HUES6 (cell line): ENCODE measurements around the gene ANKRD12.
"Not testable (repeated sequence)": the region's sequence is repeated elsewhere in the genome, so short reads cannot be mapped to it uniquely, and the experiment has no call there.

Source experiments
- H3K27ac ChIP-seq: 2 replicates; pipeline ENCODE4 v1.7.0; 2013; ENCODE audit warnings: low read depth, mild to moderate bottlenecking, low read length, inconsistent platforms
- H3K27me3 ChIP-seq: 2 replicates; pipeline ENCODE4 v1.6.1; 2013; ENCODE audit warnings: low read length; ENCODE audit not compliant: control insufficient read depth, insufficient read depth
- H3K36me3 ChIP-seq: 2 replicates; pipeline ENCODE4 v1.6.1; 2013; ENCODE audit warnings: low read length; ENCODE audit not compliant: control insufficient read depth, insufficient read depth
- H3K4me1 ChIP-seq: 2 replicates; pipeline ENCODE4 v1.6.1; 2013; ENCODE audit warnings: low read length; ENCODE audit not compliant: control insufficient read depth, insufficient read depth
- H3K4me3 ChIP-seq: 2 replicates; pipeline ENCODE4 v1.5.1; 2013; ENCODE audit warnings: low read depth, low read length
- H3K9ac ChIP-seq: one replicate; pipeline ENCODE4 v1.6.1; 2013; ENCODE audit warnings: mild to moderate bottlenecking, low read length
- H3K9me3 ChIP-seq: 2 replicates; pipeline ENCODE4 v1.6.1; 2013; ENCODE audit warnings: low read depth, low read length; ENCODE audit not compliant: control insufficient read depth, insufficient read depth

ANKRD12 gene

DNA sequence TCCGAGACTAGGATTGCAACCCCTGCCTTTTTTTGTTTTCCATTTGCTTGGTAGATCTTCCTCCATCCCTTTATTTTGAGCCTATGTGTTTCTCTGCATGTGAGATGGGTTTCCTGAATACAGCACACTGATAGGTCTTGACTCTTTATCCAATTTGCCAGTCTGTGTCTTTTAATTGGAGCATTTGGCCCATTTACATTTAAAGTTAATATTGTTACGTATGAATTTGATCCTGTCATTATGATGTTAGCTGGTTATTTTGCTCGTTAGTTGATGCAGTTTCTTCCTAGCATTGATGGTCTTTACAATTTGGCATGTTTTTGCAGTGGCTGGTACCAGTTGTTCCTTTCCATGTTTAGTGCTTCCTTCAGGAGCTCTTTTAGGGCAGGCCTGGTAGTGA lies 32.9 kb downstream of the ANKRD12 start:
- H3K9ac ChIP-seq, H3K36me3 ChIP-seq, H3K27ac ChIP-seq, H3K9me3 ChIP-seq, H3K4me1 ChIP-seq, H3K4me3 ChIP-seq, H3K27me3 ChIP-seq: not testable (repeated sequence)

DNA sequence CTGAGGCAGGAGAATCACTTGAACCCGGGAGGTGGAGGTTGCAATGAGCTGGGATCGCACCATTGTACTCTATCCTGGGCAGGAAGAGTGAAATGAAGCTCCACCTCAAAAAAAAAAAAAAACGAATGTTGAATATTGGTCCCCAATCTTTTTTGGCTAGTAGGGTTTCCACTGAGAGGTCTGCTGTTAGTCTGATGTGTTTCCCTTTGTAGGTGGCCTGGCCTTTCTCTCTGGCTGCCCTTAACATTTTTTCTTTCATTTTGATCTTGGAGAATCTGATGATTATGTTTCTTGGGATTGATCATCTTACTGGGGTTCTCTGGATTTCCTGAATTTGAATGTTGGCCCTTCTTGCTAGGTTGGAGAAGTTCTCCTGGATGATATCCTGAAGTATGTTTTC lies 35.3 kb downstream of the ANKRD12 start:
- H3K27ac ChIP-seq, H3K4me3 ChIP-seq, H3K9ac ChIP-seq: not testable (repeated sequence)

DNA sequence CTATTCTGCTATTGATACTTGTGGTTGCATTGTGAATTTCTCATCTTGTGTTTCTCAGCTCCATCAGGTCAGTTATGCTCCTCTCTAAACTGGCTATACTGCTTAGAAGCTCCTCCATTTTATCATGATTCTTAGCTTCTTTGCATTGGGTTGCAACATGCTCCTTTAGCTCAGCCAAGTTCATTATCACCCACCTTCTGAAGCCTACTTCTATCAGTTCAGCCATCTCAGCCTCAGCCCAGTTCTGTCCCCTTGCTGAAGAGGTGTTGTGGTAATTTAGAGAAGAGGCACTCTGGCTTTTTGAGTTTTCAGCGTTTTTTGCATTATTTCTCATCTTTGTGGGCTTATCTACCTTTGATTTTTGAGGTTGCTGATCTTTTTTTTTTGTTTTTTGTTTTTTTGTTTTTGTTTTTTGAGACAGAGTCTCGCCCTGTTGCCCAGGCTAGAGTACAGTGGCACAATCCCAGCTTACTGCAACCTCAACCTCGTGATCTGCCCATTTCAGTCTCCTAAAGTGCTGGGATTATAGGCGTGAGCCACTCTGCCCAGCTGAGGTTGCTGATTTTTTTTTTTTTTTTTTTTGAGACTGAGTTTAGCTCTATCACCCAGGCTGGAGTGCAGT lies 36.0 kb downstream of the ANKRD12 start:
- H3K27ac ChIP-seq, result no peak overlapping the region
- no peaks in the 10 kb centered on the region for H3K36me3 ChIP-seq
- H3K4me3 ChIP-seq, result no peak overlapping the region
- H3K27me3 ChIP-seq, result no peaks in the 10 kb centered on the region
- H3K4me1 ChIP-seq, result peaks cover 5% of the 10 kb centered on the region; the same call in 1 of the 2 replicates
- H3K9ac ChIP-seq, result no peak overlapping the region
- H3K9me3 ChIP-seq, result no peaks in the 10 kb centered on the region

More for the DNA sequence above, 35.3 kb downstream of the ANKRD12 start:
- H3K27me3 ChIP-seq, H3K36me3 ChIP-seq, H3K4me1 ChIP-seq, H3K9me3 ChIP-seq: not testable (repeated sequence)

DNA sequence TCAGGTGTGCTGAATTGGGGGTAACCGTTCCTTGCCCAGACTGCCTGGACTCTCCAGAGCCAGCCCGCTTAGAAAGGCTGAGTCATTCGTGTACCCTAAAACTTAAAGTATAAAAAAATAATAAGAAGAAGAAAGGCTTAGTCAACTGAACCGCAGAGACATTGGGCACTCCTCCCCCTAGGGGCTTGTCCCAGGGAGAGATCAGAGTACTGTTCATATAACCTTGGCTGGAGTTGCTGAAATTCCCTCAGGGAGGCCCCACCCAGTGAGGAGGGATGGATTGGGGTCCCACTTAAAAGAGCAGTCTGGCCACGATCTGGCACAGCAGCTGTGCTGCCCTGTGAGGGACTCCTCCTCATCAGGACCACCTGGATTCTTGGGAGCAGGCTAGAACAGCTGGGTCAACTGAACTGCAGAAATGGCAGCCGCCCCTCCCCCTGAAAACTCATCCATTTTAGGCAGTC lies 37.2 kb downstream of the ANKRD12 start:
- Histone ChIP-seq H3K27ac (no peak overlapping the region), H3K36me3 (no peaks in the 10 kb centered on the region), H3K9ac (no peak overlapping the region), H3K27me3 (no peaks in the 10 kb centered on the region), H3K9me3 (no peaks in the 10 kb centered on the region), H3K4me1 (peaks cover 5% of the 10 kb centered on the region; the same call in 1 of the 2 replicates), H3K4me3 (no peak overlapping the region)

DNA sequence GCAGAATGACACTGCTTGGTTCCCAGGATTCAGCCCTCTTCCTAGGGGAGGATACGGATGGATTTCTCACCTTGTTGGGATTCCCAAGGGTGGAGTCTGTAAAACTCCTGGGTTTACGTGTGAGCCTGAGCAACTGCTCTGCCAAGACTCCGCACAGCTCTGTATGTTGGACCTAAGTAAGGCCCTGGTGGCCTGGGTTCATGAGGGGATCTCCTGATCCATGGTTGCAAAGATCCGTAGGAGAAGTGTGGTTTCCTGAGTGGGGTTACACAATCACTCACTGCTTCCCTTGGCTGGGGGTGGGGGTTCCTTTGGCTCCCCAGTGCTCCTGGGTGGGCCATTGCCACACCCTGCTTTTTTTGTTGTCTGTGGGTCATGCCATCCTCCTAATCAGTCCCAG lies 37.7 kb downstream of the ANKRD12 start:
- no peak overlapping the region for H3K27ac ChIP-seq
- H3K4me3 ChIP-seq, result no peak overlapping the region
- no peak overlapping the region for H3K9ac ChIP-seq
- H3K36me3 ChIP-seq, result no peaks in the 10 kb centered on the region
- H3K4me1 ChIP-seq, result peaks cover 5% of the 10 kb centered on the region; the same call in 1 of the 2 replicates
- no peaks in the 10 kb centered on the region for H3K27me3 ChIP-seq
- no peaks in the 10 kb centered on the region for H3K9me3 ChIP-seq

DNA sequence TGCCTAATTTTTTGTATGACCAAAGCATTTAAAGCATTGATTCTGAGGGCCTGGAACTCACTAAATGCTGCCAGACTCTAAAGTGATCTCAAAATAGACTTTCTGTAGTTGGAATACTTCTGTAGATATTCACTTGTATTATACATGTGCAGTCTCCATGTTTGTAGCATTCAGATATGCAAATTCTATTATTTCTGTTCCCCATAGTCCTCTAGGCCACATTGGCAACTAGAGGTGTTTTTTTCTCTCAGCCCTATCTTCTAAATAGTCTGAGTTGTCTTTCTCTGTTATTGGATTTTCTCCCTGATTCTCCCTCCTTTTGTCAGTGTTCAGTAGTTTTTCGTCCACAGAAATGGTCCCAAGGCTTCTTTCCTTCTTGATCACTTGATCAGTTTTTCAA lies 38.5 kb downstream of the ANKRD12 start:
- H3K27ac ChIP-seq, result no peak overlapping the region
- H3K4me1 ChIP-seq, result peaks cover 5% of the 10 kb centered on the region; the same call in 1 of the 2 replicates
- no peak overlapping the region for H3K9ac ChIP-seq
- H3K4me3 ChIP-seq, result no peak overlapping the region
- no peaks in the 10 kb centered on the region for H3K27me3 ChIP-seq
- no peaks in the 10 kb centered on the region for H3K9me3 ChIP-seq
- no peaks in the 10 kb centered on the region for H3K36me3 ChIP-seq

DNA sequence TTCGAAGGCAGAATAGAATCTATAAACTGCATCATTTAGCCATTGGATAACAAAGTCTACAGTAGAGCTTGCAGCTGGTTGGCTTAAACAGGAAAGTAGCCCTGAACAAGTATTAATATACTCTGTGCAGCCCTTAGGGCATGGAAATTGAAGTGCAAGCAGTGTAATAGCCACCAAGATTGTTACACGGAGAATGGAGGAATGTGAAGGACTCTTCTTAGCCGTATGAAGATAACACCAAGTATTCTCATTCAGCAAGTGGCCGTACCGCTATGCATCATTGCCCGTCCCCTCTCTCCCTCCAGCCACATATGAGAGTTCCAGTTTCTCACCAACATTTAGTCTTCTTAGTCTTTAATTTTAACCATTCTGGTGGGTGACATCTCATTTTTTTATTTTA lies 40.5 kb downstream of the ANKRD12 start:
- Histone ChIP-seq H3K27ac (no peak overlapping the region), H3K9ac (no peak overlapping the region), H3K27me3 (no peaks in the 10 kb centered on the region), H3K4me1 (peaks cover 5% of the 10 kb centered on the region; the same call in 1 of the 2 replicates), H3K9me3 (no peaks in the 10 kb centered on the region), H3K4me3 (no peak overlapping the region), H3K36me3 (no peaks in the 10 kb centered on the region)

DNA sequence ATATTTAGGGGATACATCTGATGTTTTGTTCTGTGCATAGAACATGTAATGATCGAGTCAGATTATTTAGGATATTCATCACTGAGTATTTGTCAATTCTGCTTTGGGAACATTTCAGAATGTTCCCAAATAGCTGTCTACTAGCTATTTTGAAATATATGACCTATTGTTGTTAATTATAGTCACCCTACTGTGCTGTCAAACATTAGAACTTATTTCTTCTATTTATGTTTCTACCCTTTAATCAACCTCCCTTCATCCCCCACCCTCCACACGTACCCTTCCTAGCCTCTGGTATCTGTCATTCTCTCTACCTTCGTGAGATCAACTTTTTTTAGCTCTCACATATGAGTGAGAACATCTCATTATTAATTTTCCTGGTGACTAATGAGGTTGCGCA lies 40.9 kb downstream of the ANKRD12 start:
- H3K27me3 ChIP-seq, result no peaks in the 10 kb centered on the region
- H3K27ac ChIP-seq, result no peak overlapping the region

DNA sequence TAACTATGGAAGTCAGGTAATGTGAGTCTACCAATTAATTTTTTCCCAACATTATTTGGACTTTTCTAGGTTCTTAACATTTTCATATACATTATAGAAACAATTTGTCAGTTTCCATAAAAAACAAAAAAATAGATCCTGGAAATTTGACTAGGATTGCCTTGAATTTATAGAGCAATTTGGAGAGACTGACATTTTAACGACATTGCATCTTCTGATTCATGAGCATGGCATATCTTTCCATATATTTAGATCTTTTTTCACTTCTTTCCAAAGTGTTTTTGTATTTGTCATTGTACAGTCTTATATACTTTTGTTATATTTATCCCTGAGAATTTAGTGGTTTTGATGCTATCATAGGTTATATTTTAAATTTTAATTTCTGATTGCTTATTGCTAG lies 42.0 kb downstream of the ANKRD12 start:
- H3K27ac ChIP-seq, result no peak overlapping the region
- H3K4me3 ChIP-seq, result no peak overlapping the region
- H3K36me3 ChIP-seq, result 0 out of 2 replicates have a peak, but pooled peaks cover 5% of the 10 kb centered on the region
- H3K9me3 ChIP-seq, result no peaks in the 10 kb centered on the region
- no peaks in the 10 kb centered on the region for H3K27me3 ChIP-seq
- no peak overlapping the region for H3K9ac ChIP-seq
- peaks cover 5% of the 10 kb centered on the region; the same call in 1 of the 2 replicates for H3K4me1 ChIP-seq

More for the DNA sequence above, 40.9 kb downstream of the ANKRD12 start:
- Histone ChIP-seq H3K4me1 (peaks cover 5% of the 10 kb centered on the region; the same call in 1 of the 2 replicates), H3K36me3 (no peaks in the 10 kb centered on the region), H3K9ac (no peak overlapping the region), H3K9me3 (no peaks in the 10 kb centered on the region), H3K4me3 (no peak overlapping the region)

DNA sequence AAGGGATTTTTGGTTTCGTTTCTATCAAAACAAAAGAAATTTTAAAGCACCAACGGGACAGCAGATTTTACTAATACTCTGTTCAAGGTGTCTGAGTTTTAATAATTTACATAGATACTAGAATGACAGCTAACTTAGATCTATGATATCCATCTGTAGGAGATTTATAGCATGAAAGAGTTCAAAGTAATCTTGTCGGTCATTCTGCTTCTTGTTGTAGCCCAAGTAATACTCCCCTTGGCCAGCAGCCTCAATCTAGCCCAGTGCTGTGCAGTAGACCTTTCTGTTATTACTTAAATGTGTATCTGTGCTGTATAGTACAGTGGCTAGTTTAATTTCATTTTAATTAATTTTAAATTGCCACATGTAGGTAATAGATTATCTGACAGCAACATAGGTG lies 44.7 kb downstream of the ANKRD12 start:
- Histone ChIP-seq H3K36me3 (peaks cover 7% of the 10 kb centered on the region; the same call in 1 of the 2 replicates), H3K27ac (no peak overlapping the region), H3K27me3 (no peaks in the 10 kb centered on the region), H3K4me3 (no peak overlapping the region), H3K9me3 (no peaks in the 10 kb centered on the region), H3K9ac (no peak overlapping the region), H3K4me1 (no peaks in the 10 kb centered on the region)

DNA sequence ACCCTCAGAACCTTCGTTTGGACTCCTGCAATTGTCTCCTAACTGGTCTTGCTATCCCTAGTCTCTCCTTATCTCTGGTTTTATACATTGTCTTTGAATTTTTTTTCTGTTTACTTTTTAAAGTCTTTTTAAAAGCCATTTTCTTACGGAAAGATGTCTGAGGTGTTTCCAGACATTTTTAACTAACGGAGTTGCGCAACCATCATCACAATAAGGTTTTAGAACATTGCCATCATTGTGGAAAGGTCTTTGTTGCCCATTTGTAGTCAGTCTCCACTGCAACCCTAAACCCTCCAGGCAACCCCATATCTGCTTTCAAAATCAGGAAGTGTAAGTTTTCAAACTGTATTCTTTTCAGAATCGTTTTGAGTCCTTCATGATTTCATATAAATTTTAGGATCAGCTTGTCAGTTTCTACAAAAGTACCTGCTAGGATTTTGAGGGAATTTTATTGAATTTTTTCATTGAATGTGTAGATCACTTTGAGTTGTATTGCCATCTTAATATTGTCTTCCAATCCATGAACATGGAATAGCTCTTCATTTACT lies 46.3 kb downstream of the ANKRD12 start:
- no peaks in the 10 kb centered on the region for H3K27me3 ChIP-seq
- no peaks in the 10 kb centered on the region for H3K4me1 ChIP-seq
- H3K9me3 ChIP-seq, result no peaks in the 10 kb centered on the region
- H3K4me3 ChIP-seq, result no peak overlapping the region
- no peak overlapping the region for H3K9ac ChIP-seq
- peaks cover 7% of the 10 kb centered on the region; the same call in 1 of the 2 replicates for H3K36me3 ChIP-seq
- no peak overlapping the region for H3K27ac ChIP-seq
